HG03520 (cell line): ENCODE results near the gene SORCS2.

Experiments
- ATAC-seq: cut with Tn5 transposase; IDR thresholded peaks from one replicate; pipeline ENCODE4 v1.9.1; 2021; ENCODE audit warnings: mild to moderate bottlenecking, moderate library complexity; ENCODE audit not compliant: unreplicated experiment

The SORCS2 gene

GRCh38 chr4:7536876-7537275 is 344.5 kb downstream of the SORCS2 start:
- ATAC-seq = no peak

- no peak for ATAC-seq
Observed at GRCh38 chr4:7537853-7538400, 345.6 kb downstream of the SORCS2 start.

- no peak for ATAC-seq
Observed at GRCh38 chr4:7538518-7538917, 346.2 kb downstream of the SORCS2 start.

- no peak for ATAC-seq
Observed at GRCh38 chr4:7539186-7539585, 346.8 kb downstream of the SORCS2 start.

GRCh38 chr4:7539659-7540058 is 347.3 kb downstream of the SORCS2 start:
- ATAC-seq = no peak

GRCh38 chr4:7540206-7540605 is 347.9 kb downstream of the SORCS2 start:
- ATAC-seq = no peak

GRCh38 chr4:7540654-7541413 is 348.5 kb downstream of the SORCS2 start:
- no peak for ATAC-seq

GRCh38 chr4:7541414-7541810 is 349.1 kb downstream of the SORCS2 start:
- ATAC-seq = no peak

GRCh38 chr4:7542781-7543180 is 350.4 kb downstream of the SORCS2 start:
- ATAC-seq = no peak

- no peak for ATAC-seq
Observed at GRCh38 chr4:7546152-7546808, 353.9 kb downstream of the SORCS2 start.

GRCh38 chr4:7546809-7547367 is 354.6 kb downstream of the SORCS2 start:
- ATAC-seq = no peak

GRCh38 chr4:7547368-7548040 is 355.2 kb downstream of the SORCS2 start:
- ATAC-seq = no peak

GRCh38 chr4:7549866-7550265 is 357.5 kb downstream of the SORCS2 start:
- ATAC-seq = no peak

GRCh38 chr4:7552466-7552865 is 360.1 kb downstream of the SORCS2 start:
- ATAC-seq = no peak

GRCh38 chr4:7553280-7553679 is 360.9 kb downstream of the SORCS2 start:
- ATAC-seq = no peak

- no peak for ATAC-seq
Observed at GRCh38 chr4:7554905-7555304, 362.6 kb downstream of the SORCS2 start.

GRCh38 chr4:7556558-7556957 is 364.2 kb downstream of the SORCS2 start:
- no peak for ATAC-seq

- ATAC-seq = no peak
Observed at GRCh38 chr4:7557456-7557855, 365.1 kb downstream of the SORCS2 start.

- ATAC-seq = no peak
Observed at GRCh38 chr4:7558436-7558835, 366.1 kb downstream of the SORCS2 start.

- no peak for ATAC-seq
Observed at GRCh38 chr4:7559316-7559715, 367.0 kb downstream of the SORCS2 start.

GRCh38 chr4:7559741-7560395 is 367.5 kb downstream of the SORCS2 start:
- no peak for ATAC-seq
